ENCODE results near the gene ZSCAN12.
"Not testable (repeated sequence)": the region's sequence is repeated elsewhere in the genome, so short reads cannot be mapped to it uniquely, and the experiment has no call there.

ZSCAN12 gene

GRCh38 chr6:28371706-28372451, 27.7 kb downstream of the ZSCAN12 start:
- peaks cover 16% of the 10 kb centered on the region for H3K36me3 ChIP-seq
- H3K27me3 ChIP-seq = no peaks in the 10 kb centered on the region
- no peaks in the 10 kb centered on the region for H3K9me3 ChIP-seq
- no peak for TF ChIP-seq Cebpa-rat (IDR thresholded peaks at IDR 0.05)
- H3K4me3 ChIP-seq = no peak overlapping the region
- H4K20me1 ChIP-seq = no peaks in the 10 kb centered on the region
- H3K27ac ChIP-seq = peak overlapping the region; percentile 11; the same call in 1 of the 2 replicates
- H3K9ac ChIP-seq = no peak overlapping the region; the same call in 1 of the 2 replicates
- peaks cover 18% of the 10 kb centered on the region for H3K4me1 ChIP-seq
- peak overlapping the region; percentile 65 for H3K4me2 ChIP-seq

GRCh38 chr6:28371280-28371679, 28.3 kb downstream of the ZSCAN12 start:
- Histone ChIP-seq H3K4me3 (no peak overlapping the region), H3K9me3 (no peaks in the 10 kb centered on the region), H3K36me3 (peaks cover 22% of the 10 kb centered on the region), H3K4me1 (peaks cover 18% of the 10 kb centered on the region), H3K4me2 (peak overlapping the region; percentile 65), H3K9ac (no peak overlapping the region), H3K27me3 (no peaks in the 10 kb centered on the region), H3K27ac (0 out of 2 replicates have a peak overlapping the region, but pooled peaks have one; percentile 11), H4K20me1 (no peaks in the 10 kb centered on the region)
- no peak for TF ChIP-seq Cebpa-rat (IDR thresholded peaks at IDR 0.05)

- Histone ChIP-seq H3K27ac (no peak overlapping the region), H3K9ac (no peak overlapping the region), H3K9me3 (no peaks in the 10 kb centered on the region), H3K36me3 (peaks cover 28% of the 10 kb centered on the region), H3K27me3 (no peaks in the 10 kb centered on the region), H3K4me1 (peaks cover 18% of the 10 kb centered on the region), H4K20me1 (no peaks in the 10 kb centered on the region), H3K4me2 (no peak overlapping the region), H3K4me3 (no peak overlapping the region)
- no peak for TF ChIP-seq Cebpa-rat (IDR thresholded peaks at IDR 0.05)
These were observed 29.1 kb downstream of the ZSCAN12 start for GRCh38 chr6:28370440-28370839.

- Histone ChIP-seq H3K4me2 (no peak overlapping the region), H3K4me1 (peaks cover 18% of the 10 kb centered on the region), H3K27ac (no peak overlapping the region), H3K27me3 (no peaks in the 10 kb centered on the region), H3K4me3 (no peak overlapping the region), H3K36me3 (peaks cover 38% of the 10 kb centered on the region), H3K9ac (no peak overlapping the region), H3K9me3 (no peaks in the 10 kb centered on the region), H4K20me1 (no peaks in the 10 kb centered on the region)
- no peak for TF ChIP-seq Cebpa-rat (IDR thresholded peaks at IDR 0.05)
These were observed 30.1 kb downstream of the ZSCAN12 start for GRCh38 chr6:28369463-28369862.

- H3K27ac ChIP-seq = no peak overlapping the region
- H3K4me3 ChIP-seq = no peak overlapping the region
- H3K36me3 ChIP-seq = peaks cover 47% of the 10 kb centered on the region
- peaks cover 18% of the 10 kb centered on the region for H3K4me1 ChIP-seq
- no peaks in the 10 kb centered on the region for H3K9me3 ChIP-seq
- no peaks in the 10 kb centered on the region for H4K20me1 ChIP-seq
- H3K27me3 ChIP-seq = no peaks in the 10 kb centered on the region
- no peak overlapping the region for H3K9ac ChIP-seq
- no peak overlapping the region for H3K4me2 ChIP-seq
- no peak for TF ChIP-seq Cebpa-rat (IDR thresholded peaks at IDR 0.05)
These were observed 31.0 kb downstream of the ZSCAN12 start for GRCh38 chr6:28368522-28368921.

GRCh38 chr6:28365590-28365989, 34.0 kb downstream of the ZSCAN12 start:
- H3K4me2 ChIP-seq, H3K4me1 ChIP-seq, H3K4me3 ChIP-seq, H3K27ac ChIP-seq, H3K9me3 ChIP-seq, H3K27me3 ChIP-seq, H4K20me1 ChIP-seq, H3K9ac ChIP-seq: not testable (repeated sequence)
- peaks cover 72% of the 10 kb centered on the region for H3K36me3 ChIP-seq

GRCh38 chr6:28360961-28361360, 38.6 kb downstream of the ZSCAN12 start:
- no peak overlapping the region for H3K27ac ChIP-seq
- H3K9ac ChIP-seq = no peak overlapping the region
- H3K27me3 ChIP-seq = no peaks in the 10 kb centered on the region
- H4K20me1 ChIP-seq = peaks cover 7% of the 10 kb centered on the region; the same call in 1 of the 2 replicates
- no peak overlapping the region for H3K4me3 ChIP-seq
- H3K9me3 ChIP-seq = no peaks in the 10 kb centered on the region
- no peak overlapping the region for H3K4me2 ChIP-seq
- no peak for TF ChIP-seq Cebpa-rat (IDR thresholded peaks at IDR 0.05)
- no peaks in the 10 kb centered on the region for H3K4me1 ChIP-seq
- H3K36me3 ChIP-seq = peaks cover 65% of the 10 kb centered on the region

GRCh38 chr6:28359562-28359961, 40.0 kb downstream of the ZSCAN12 start:
- H3K36me3 ChIP-seq = peaks cover 51% of the 10 kb centered on the region
- H3K9ac ChIP-seq, H3K9me3 ChIP-seq, H4K20me1 ChIP-seq, H3K27me3 ChIP-seq, H3K4me2 ChIP-seq, H3K4me3 ChIP-seq, H3K27ac ChIP-seq, H3K4me1 ChIP-seq: not testable (repeated sequence)

GRCh38 chr6:28357036-28357435, 42.5 kb downstream of the ZSCAN12 start:
- no peak for TF ChIP-seq Cebpa-rat (IDR thresholded peaks at IDR 0.05)

GRCh38 chr6:28356666-28357020, 42.9 kb downstream of the ZSCAN12 start:
- Histone ChIP-seq H4K20me1 (peaks cover 7% of the 10 kb centered on the region; the same call in 1 of the 2 replicates), H3K4me2 (peak overlapping the region; percentile 75; the same call in 1 of the 2 replicates), H3K9me3 (peaks cover 17% of the 10 kb centered on the region), H3K4me3 (no peak overlapping the region), H3K9ac (peak overlapping the region; percentile 67), H3K27me3 (no peaks in the 10 kb centered on the region), H3K27ac (no peak overlapping the region; the same call in 1 of the 2 replicates), H3K36me3 (peaks cover 42% of the 10 kb centered on the region), H3K4me1 (peaks cover 7% of the 10 kb centered on the region)
- TF ChIP-seq Cebpa-rat (IDR thresholded peaks at IDR 0.05) = no peak

More at GRCh38 chr6:28357036-28357435, 42.5 kb downstream of the ZSCAN12 start:
- peaks cover 46% of the 10 kb centered on the region for H3K36me3 ChIP-seq
- H3K9me3 ChIP-seq = peaks cover 17% of the 10 kb centered on the region
- peaks cover 7% of the 10 kb centered on the region; the same call in 1 of the 2 replicates for H4K20me1 ChIP-seq
- no peak overlapping the region for H3K27ac ChIP-seq
- H3K4me3 ChIP-seq = no peak overlapping the region
- H3K27me3 ChIP-seq = no peaks in the 10 kb centered on the region
- H3K4me2 ChIP-seq = no peak overlapping the region
- H3K4me1 ChIP-seq = peaks cover 7% of the 10 kb centered on the region
- H3K9ac ChIP-seq = no peak overlapping the region

All from BLaER1 (cell line).